H1 (cell line): Measurements from ENCODE around the gene RETREG1. TPM values are rescaled to one million over a fixed set of nuclear protein-coding genes. Genes with fewer than 3 reads are reported as not detected.

ENCODE experiments used
- CTCF ChIA-PET: fragments of 300-600 bp; sonication (Branson Sonifier 250); formaldehyde crosslinking; loops from one replicate; lab custom pipeline; 2021; ENCODE audit not compliant: partially characterized antibody; lab: Charles Lee
- POLR2A ChIA-PET: fragments of 300-600 bp; sonication (Branson Sonifier 250); formaldehyde crosslinking; loops from one replicate; lab custom pipeline; 2021; ENCODE audit warnings: inconsistent platforms; ENCODE audit not compliant: partially characterized antibody; lab: Charles Lee
- DNase-seq, 2 experiments: peaks; one replicate each; pipeline versions ENCODE4 v3.0.0 to v3.0.0-alpha.2; 2010 to 2022; ENCODE audit warnings: low spot score in 2 of 2, low read depth in 1 of 2, mixed read lengths in 1 of 2
- FAIRE-seq: peaks from 2 replicates; lab custom pipeline; 2011; peaks lifted over from hg19 to GRCh38; lab: Jason Lieb, UNC
- H2AFZ ChIP-seq: 2 replicates; pipeline ENCODE4 v1.8.1; 2012; ENCODE audit warnings: low read length, inconsistent platforms
- H2AK5ac ChIP-seq: 2 replicates; pipeline ENCODE4 v1.6.1; 2013; ENCODE audit warnings: low read depth, low read length
- H2BK120ac ChIP-seq: replicated peaks from 2 replicates; pipeline ENCODE3; 2013; ENCODE audit warnings: low read depth, low read length, inconsistent platforms
- H2BK12ac ChIP-seq: 2 replicates; pipeline ENCODE4 v1.6.1; 2013; ENCODE audit warnings: low read depth, low read length
- H2BK15ac ChIP-seq: 2 replicates; pipeline ENCODE4 v1.6.1; 2013; ENCODE audit warnings: low read length
- H2BK20ac ChIP-seq: 2 replicates; pipeline ENCODE4 v1.6.1; 2013; ENCODE audit warnings: low read length
- H2BK5ac ChIP-seq: 2 replicates; pipeline ENCODE4 v1.6.1; 2013; ENCODE audit warnings: low read depth, low read length
- H3K14ac ChIP-seq: 2 replicates; pipeline ENCODE4 v1.6.1; 2013; ENCODE audit warnings: inconsistent platforms; ENCODE audit not compliant: insufficient read length
- H3K18ac ChIP-seq: 2 replicates; pipeline ENCODE4 v1.6.1; 2013; ENCODE audit warnings: low read length; ENCODE audit errors: extremely low read depth
- H3K23ac ChIP-seq: 2 replicates; pipeline ENCODE4 v1.6.1; 2013; ENCODE audit warnings: inconsistent platforms; ENCODE audit not compliant: insufficient read length
- H3K23me2 ChIP-seq: 2 replicates; pipeline ENCODE4 v1.6.1; 2013; ENCODE audit warnings: low read depth, low read length
- H3K27ac ChIP-seq: 2 replicates; pipeline ENCODE4 v1.6.1; 2011; ENCODE audit warnings: low read depth, low read length, inconsistent platforms
- H3K27me3 ChIP-seq, 4 experiments: replicated peaks in 1 of 4; 1 replicate in 1 of 4; 2 replicates in 3 of 4; pipeline versions ENCODE4 v1.6.1 to v1.8.1; 2011 to 2013; ENCODE audit warnings: low read length in 3 of 4, mild to moderate bottlenecking in 3 of 4, inconsistent platforms in 2 of 4, mixed read lengths in 2 of 4, moderate library complexity in 1 of 4; ENCODE audit not compliant: control insufficient read depth in 3 of 4, insufficient read depth in 3 of 4; ENCODE audit errors: extremely low read depth in 1 of 4
- H3K36me3 ChIP-seq, 4 experiments: 2 replicates each; pipeline versions ENCODE4 v1.6.1 to v1.8.1; 2011 to 2013; ENCODE audit warnings: mild to moderate bottlenecking in 4 of 4, low read length in 3 of 4, moderate library complexity in 2 of 4, control low read depth in 1 of 4, inconsistent platforms in 1 of 4; ENCODE audit not compliant: insufficient read depth in 4 of 4, control insufficient read depth in 2 of 4
- H3K4ac ChIP-seq: replicated peaks from 2 replicates; pipeline ENCODE3; 2013; ENCODE audit warnings: low read length, low read depth, mixed read lengths, inconsistent platforms; ENCODE audit not compliant: insufficient read length
- H3K4me1 ChIP-seq, 4 experiments: replicated peaks in 1 of 4; 1 replicate in 1 of 4; 2 replicates in 3 of 4; pipeline versions ENCODE4 v1.6.1 to v1.8.1; 2011 to 2013; ENCODE audit warnings: low read length in 3 of 4, inconsistent platforms in 2 of 4, mixed read lengths in 1 of 4; ENCODE audit not compliant: insufficient read depth in 4 of 4, control insufficient read depth in 3 of 4
- H3K4me2 ChIP-seq, 2 experiments: 2 replicates each; pipeline versions ENCODE4 v1.6.1 to v1.8.1; 2011 to 2013; ENCODE audit warnings: low read depth in 2 of 2, low read length in 2 of 2, control low read depth in 1 of 2, inconsistent platforms in 1 of 2, mild to moderate bottlenecking in 1 of 2; ENCODE audit not compliant: insufficient read depth in 1 of 2
- H3K4me3 ChIP-seq, 4 experiments: fragments of 200-600, 300-600 bp in 1 of 4; sonication (generic), shearing (Covaris generic), sonication (Bioruptor Twin) in 1 of 4; 2 replicates each; pipeline versions ENCODE4 v1.5.1 to v1.8.1; 2011 to 2016; ENCODE audit warnings: low read length in 4 of 4, low read depth in 3 of 4, control low read depth in 2 of 4, inconsistent platforms in 2 of 4, mild to moderate bottlenecking in 2 of 4, mixed read lengths in 1 of 4, moderate library complexity in 1 of 4; ENCODE audit not compliant: insufficient read depth in 2 of 4; ENCODE audit errors: extremely low read depth in 1 of 4
- H3K56ac ChIP-seq: replicated peaks from 2 replicates; pipeline ENCODE3; 2013; ENCODE audit warnings: low read depth, mild to moderate bottlenecking, mixed read lengths, low read length, inconsistent platforms; ENCODE audit not compliant: insufficient read length
- H3K79me1 ChIP-seq: 2 replicates; pipeline ENCODE4 v1.6.1; 2013; ENCODE audit warnings: low read depth, low read length, control low read depth
- H3K79me2 ChIP-seq, 2 experiments: 2 replicates each; pipeline versions ENCODE4 v1.6.1 to v1.8.1; 2012 to 2013; ENCODE audit warnings: low read length in 2 of 2, mild to moderate bottlenecking in 2 of 2, inconsistent platforms in 1 of 2; ENCODE audit not compliant: insufficient read depth in 2 of 2, control insufficient read depth in 1 of 2
- H3K9ac ChIP-seq, 4 experiments: replicated peaks in 1 of 4; 1 replicate in 1 of 4; 2 replicates in 3 of 4; pipeline versions ENCODE4 v1.6.1 to v1.8.1; 2011 to 2013; ENCODE audit warnings: low read depth in 3 of 4, low read length in 3 of 4, control low read depth in 2 of 4, mild to moderate bottlenecking in 2 of 4, moderate library complexity in 2 of 4, inconsistent platforms in 1 of 4; ENCODE audit errors: extremely low read depth in 1 of 4
- H3K9me3 ChIP-seq, 2 experiments: 2 replicates each; pipeline versions ENCODE4 v1.6.1 to v1.8.1; 2012 to 2013; ENCODE audit warnings: mild to moderate bottlenecking in 2 of 2, moderate library complexity in 2 of 2, control low read depth in 1 of 2, inconsistent platforms in 1 of 2, low read depth in 1 of 2, low read length in 1 of 2, mixed read lengths in 1 of 2; ENCODE audit not compliant: insufficient read depth in 2 of 2
- H4K20me1 ChIP-seq, 2 experiments: replicated peaks in 1 of 2; 2 replicates each; pipeline versions ENCODE3 to v1.8.1; 2011 to 2013; ENCODE audit warnings: inconsistent platforms in 2 of 2, low read length in 2 of 2, mild to moderate bottlenecking in 1 of 2; ENCODE audit not compliant: insufficient read depth in 2 of 2, control insufficient read depth in 1 of 2
- H4K5ac ChIP-seq: 2 replicates; pipeline ENCODE4 v1.6.1; 2013; ENCODE audit warnings: low read length, low read depth, mixed read lengths, inconsistent platforms; ENCODE audit not compliant: insufficient read length
- H4K8ac ChIP-seq: 2 replicates; pipeline ENCODE4 v1.8.0; 2013; ENCODE audit warnings: mild to moderate bottlenecking, moderate library complexity, low read length, inconsistent platforms; ENCODE audit not compliant: insufficient read depth; ENCODE audit errors: extremely low read depth
- H4K91ac ChIP-seq: replicated peaks from 2 replicates; pipeline ENCODE3; 2013; ENCODE audit warnings: low read length, mixed read lengths, inconsistent platforms; ENCODE audit not compliant: insufficient read length
- CTBP2 ChIP-seq: IDR thresholded peaks from 2 replicates; pipeline ENCODE4 v1.7.0; 2011; ENCODE audit warnings: borderline replicate concordance, mild to moderate bottlenecking, moderate library complexity, mixed read lengths, low read length; ENCODE audit not compliant: insufficient read depth, insufficient read length
- RFX5 ChIP-seq: IDR thresholded peaks from 2 replicates; pipeline ENCODE4 v1.6.1; 2011; ENCODE audit warnings: low read depth, low read length, improper control_type of control experiment, borderline replicate concordance
- SIRT6 ChIP-seq: IDR thresholded peaks from one replicate; pipeline ENCODE4 v1.7.1; 2012; ENCODE audit warnings: low read length, inconsistent platforms
- SP1 ChIP-seq: IDR thresholded peaks from 2 replicates; pipeline ENCODE4 v1.6.1; 2011; ENCODE audit warnings: low read depth, low read length
- TCF12 ChIP-seq: IDR thresholded peaks from 2 replicates; pipeline ENCODE4 v1.6.1; 2011; ENCODE audit warnings: low read depth, mild to moderate bottlenecking, low read length
- WGBS, 2 experiments: shearing (Covaris generic) in 1 of 2; methylation state at CpG; one replicate each; pipeline versions ENCODE4 v1.1.6 to v1.1.7; 2013 to 2015; ENCODE audit warnings: low lambda C conversion rate in 2 of 2, mixed read lengths in 2 of 2, inconsistent platforms in 1 of 2, low coverage in 1 of 2, missing lambda C conversion rate in 1 of 2; ENCODE audit not compliant: insufficient replicate concordance in 2 of 2, insufficient coverage in 1 of 2, insufficient read length in 1 of 2; ENCODE audit errors: extremely low coverage in 1 of 2, missing lambda C conversion rate in 1 of 2; 5-methylcytosine and 5-hydroxymethylcytosine counted together
- polyA plus RNA-seq, 7 experiments: library from polyadenylated mRNA; depleted of rRNA in 3 of 7; stranded (reverse) in 5 of 7; unstranded in 2 of 7; fragments of >200 nt in 5 of 7; fragments of 200-250 nt in 2 of 7; gene quantifications; 1 replicate in 5 of 7; 2 replicates in 1 of 7; 4 replicates in 1 of 7; pipeline versions ENCODE4 v1.2.1 to v1.2.3, GENCODE V29; 2011 to 2013; ENCODE audit warnings: missing spikeins in 2 of 7, mixed read lengths in 2 of 7
- total RNA-seq: library from RNA; stranded (reverse); fragmentation: NEBNext Ultra II Directional; extraction: Animal tissue kit (Norgen Biotek cat#: 25700); gene quantifications from 2 replicates; pipeline ENCODE4 v1.2.1, GENCODE V29; 2021
- TF ChIP-seq, protein P1 (sequence below): IDR thresholded peaks from 2 replicates; pipeline ENCODE4 v1.6.1; 2011; ENCODE audit warnings: low read length, improper control_type of control experiment

Gene RETREG1
- total and polyA plus RNA-seq, 2 of the 8 experiments (the other 6 are each of a cell fraction or from before 2014, with no cell fraction given), result 0.62 to 1.9 TPM

DNA sequence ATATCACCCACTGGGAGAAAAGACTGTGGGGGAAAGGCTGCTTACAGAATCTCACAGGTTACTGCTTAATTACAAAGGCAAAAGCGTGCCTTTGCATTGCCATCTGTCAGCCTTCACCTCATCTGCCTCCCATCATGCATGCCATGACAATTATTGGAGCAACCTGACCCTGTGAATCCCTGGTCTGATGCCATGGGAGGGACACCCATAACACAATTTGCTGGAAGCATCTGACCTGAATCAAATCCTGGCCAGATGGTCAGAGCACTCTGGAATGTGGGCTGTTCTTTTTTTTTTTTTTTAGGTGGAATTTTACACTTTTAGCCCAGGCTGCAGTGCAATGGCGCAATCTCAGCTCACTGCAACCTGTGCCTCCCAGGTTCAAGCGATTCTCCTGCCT, 11.6 kb upstream of the RETREG1 start:
- Histone ChIP-seq H4K5ac (no peak overlapping the region), H2BK5ac (no peak overlapping the region), H3K9me3 (no peaks in the 10 kb centered on the region), H3K27me3 (no peaks in the 10 kb centered on the region), H3K23ac (no peak overlapping the region), H3K4me2 (no peak overlapping the region), H3K27ac (no peak overlapping the region), H4K8ac (no peak overlapping the region), H2BK120ac (no peak overlapping the region), H3K18ac (no peak overlapping the region), H3K4me1 (peaks cover 0 to 3% (median 1%) of the 10 kb centered on the region in 4 experiments; a peak in 2 of 7 replicates), H3K4me3 (no peak overlapping the region), H2AK5ac (0 out of 2 replicates have a peak overlapping the region, but pooled peaks have one; percentile 65), H2BK20ac (no peak overlapping the region), H4K20me1 (no peaks in the 10 kb centered on the region), H2BK15ac (no peak overlapping the region), H3K56ac (no peak overlapping the region), H2AFZ (no peak overlapping the region), H3K14ac (no peak overlapping the region), H2BK12ac (no peak overlapping the region), H3K9ac (no peak overlapping the region), H3K4ac (no peak overlapping the region), H3K23me2 (peaks cover 5% of the 10 kb centered on the region; the same call in 1 of the 2 replicates), H3K79me2 (no peaks in the 10 kb centered on the region), H4K91ac (no peak overlapping the region), H3K79me1 (no peaks in the 10 kb centered on the region), H3K36me3 (no peaks in the 10 kb centered on the region)
- TF ChIP-seq CTBP2, result no peak
- TF ChIP-seq TCF12, result no peak
- TF ChIP-seq SIRT6, result no peak
- no peak for TF ChIP-seq SP1
- TF ChIP-seq RFX5, result no peak
- TF ChIP-seq, protein P1, sequence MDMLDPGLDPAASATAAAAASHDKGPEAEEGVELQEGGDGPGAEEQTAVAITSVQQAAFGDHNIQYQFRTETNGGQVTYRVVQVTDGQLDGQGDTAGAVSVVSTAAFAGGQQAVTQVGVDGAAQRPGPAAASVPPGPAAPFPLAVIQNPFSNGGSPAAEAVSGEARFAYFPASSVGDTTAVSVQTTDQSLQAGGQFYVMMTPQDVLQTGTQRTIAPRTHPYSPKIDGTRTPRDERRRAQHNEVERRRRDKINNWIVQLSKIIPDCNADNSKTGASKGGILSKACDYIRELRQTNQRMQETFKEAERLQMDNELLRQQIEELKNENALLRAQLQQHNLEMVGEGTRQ, result no peak
- WGBS, 2 experiments, result 90% methylated on average over 3 of the region's 3 CpGs; no CpG with 5 or more reads in 1 of the 2 experiments
- no peak for FAIRE-seq
- POLR2A ChIA-PET, result no interaction called here
- no peak for DNase-seq
- CTCF ChIA-PET, result interaction anchor here (0.7 kb wide), 2 partner anchors 137 to 1029 kb away, joined by 3 read pairs; no protein-coding TSS in a partner anchor
